ENCODE results near the gene BRAF. TPM values are rescaled to one million over a fixed set of nuclear protein-coding genes. Genes with fewer than 3 reads are reported as not detected.
A peak's percentile ranks its signal among the peaks of the same experiment; 100 is the strongest.

Gene BRAF
- total RNA-seq, 1 donor from 2014 or later: 19.8 TPM

DNA sequence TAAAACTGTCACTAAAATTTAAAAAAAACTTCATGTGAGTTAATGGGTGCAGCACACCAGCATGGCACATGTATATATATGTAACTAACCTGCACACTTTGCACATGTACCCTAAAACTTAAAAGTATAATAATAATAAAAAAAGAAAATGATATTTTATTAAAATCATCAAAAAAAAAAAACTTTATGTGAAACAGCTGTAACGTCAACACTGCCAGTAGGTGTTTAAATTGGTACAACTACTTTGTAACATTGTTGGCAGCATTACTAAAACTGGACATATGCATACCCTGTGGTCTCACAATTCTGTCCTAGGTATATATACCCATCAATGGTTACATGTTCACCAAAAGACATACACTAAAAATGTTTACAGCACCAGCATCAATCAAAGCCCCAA lies 146.2 kb downstream of the BRAF start:
- Mint-ChIP-seq H3K9me3 (ENCODE audit: low read depth) (no peaks in the 10 kb centered on the region), H3K27me3 (ENCODE audit: low read depth) (no peaks in the 10 kb centered on the region), H3K4me1 (ENCODE audit: low read depth) (peaks cover 3% of the 10 kb centered on the region), H3K27ac (ENCODE audit: unreplicated experiment) (no peak overlapping the region), H3K4me3 (ENCODE audit: unreplicated experiment) (no peak overlapping the region), H3K36me3 (ENCODE audit: low read depth) (peaks cover 11% of the 10 kb centered on the region)
- TF ChIP-seq, protein P1, sequence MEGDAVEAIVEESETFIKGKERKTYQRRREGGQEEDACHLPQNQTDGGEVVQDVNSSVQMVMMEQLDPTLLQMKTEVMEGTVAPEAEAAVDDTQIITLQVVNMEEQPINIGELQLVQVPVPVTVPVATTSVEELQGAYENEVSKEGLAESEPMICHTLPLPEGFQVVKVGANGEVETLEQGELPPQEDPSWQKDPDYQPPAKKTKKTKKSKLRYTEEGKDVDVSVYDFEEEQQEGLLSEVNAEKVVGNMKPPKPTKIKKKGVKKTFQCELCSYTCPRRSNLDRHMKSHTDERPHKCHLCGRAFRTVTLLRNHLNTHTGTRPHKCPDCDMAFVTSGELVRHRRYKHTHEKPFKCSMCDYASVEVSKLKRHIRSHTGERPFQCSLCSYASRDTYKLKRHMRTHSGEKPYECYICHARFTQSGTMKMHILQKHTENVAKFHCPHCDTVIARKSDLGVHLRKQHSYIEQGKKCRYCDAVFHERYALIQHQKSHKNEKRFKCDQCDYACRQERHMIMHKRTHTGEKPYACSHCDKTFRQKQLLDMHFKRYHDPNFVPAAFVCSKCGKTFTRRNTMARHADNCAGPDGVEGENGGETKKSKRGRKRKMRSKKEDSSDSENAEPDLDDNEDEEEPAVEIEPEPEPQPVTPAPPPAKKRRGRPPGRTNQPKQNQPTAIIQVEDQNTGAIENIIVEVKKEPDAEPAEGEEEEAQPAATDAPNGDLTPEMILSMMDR (IDR thresholded peaks at IDR 0.05): no peak
- DNase-seq (ENCODE audit: low spot score): no peak

DNA sequence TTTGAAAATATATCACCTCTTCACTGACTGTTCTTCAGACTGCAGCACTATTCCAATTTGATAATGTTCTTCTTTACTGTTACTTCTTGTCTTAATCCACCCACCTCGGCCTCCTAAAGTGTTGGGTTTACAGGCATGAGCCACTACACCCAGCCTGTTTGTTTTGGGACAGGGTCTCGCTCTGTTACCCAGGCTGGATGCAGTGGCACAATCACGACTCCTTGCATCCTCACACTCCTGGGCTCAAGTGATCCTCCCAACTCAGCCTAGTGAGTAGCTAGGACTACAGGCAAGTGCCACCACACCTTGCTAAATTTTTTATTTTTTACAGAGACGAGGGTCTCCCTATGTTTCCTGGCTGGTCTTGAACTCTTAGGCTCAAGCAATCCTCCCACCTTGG lies 150.4 kb downstream of the BRAF start:
- Mint-ChIP-seq H3K27me3 (ENCODE audit: low read depth) (no peaks in the 10 kb centered on the region), H3K4me1 (ENCODE audit: low read depth) (peaks cover 20% of the 10 kb centered on the region), H3K36me3 (ENCODE audit: low read depth) (peaks cover 9% of the 10 kb centered on the region), H3K4me3 (ENCODE audit: unreplicated experiment) (no peak overlapping the region), H3K27ac (ENCODE audit: unreplicated experiment) (no peak overlapping the region), H3K9me3 (ENCODE audit: low read depth) (no peaks in the 10 kb centered on the region)
- no peak for DNase-seq (ENCODE audit: low spot score)
- TF ChIP-seq, protein P1 (IDR thresholded peaks at IDR 0.05): no peak

- H3K36me3 Mint-ChIP-seq (ENCODE audit: low read depth): peaks cover 8% of the 10 kb centered on the region
- H3K27ac Mint-ChIP-seq (ENCODE audit: unreplicated experiment): peak overlapping the region; percentile 24
- DNase-seq (ENCODE audit: low spot score): no peak
- no peak overlapping the region for H3K4me3 Mint-ChIP-seq (ENCODE audit: unreplicated experiment)
- H3K4me1 Mint-ChIP-seq (ENCODE audit: low read depth): peaks cover 20% of the 10 kb centered on the region
- TF ChIP-seq, protein P1 (IDR thresholded peaks at IDR 0.05): no peak
- no peaks in the 10 kb centered on the region for H3K9me3 Mint-ChIP-seq (ENCODE audit: low read depth)
- H3K27me3 Mint-ChIP-seq (ENCODE audit: low read depth): no peaks in the 10 kb centered on the region
Measured at GRCh38 chr7:140773104-140773503, 151.6 kb downstream of the BRAF start.

GRCh38 chr7:140771826-140772225 lies 152.9 kb downstream of the BRAF start:
- Mint-ChIP-seq H3K27ac (ENCODE audit: unreplicated experiment) (no peak overlapping the region), H3K27me3 (ENCODE audit: low read depth) (no peaks in the 10 kb centered on the region), H3K36me3 (ENCODE audit: low read depth) (peaks cover 10% of the 10 kb centered on the region), H3K4me1 (ENCODE audit: low read depth) (peaks cover 20% of the 10 kb centered on the region), H3K9me3 (ENCODE audit: low read depth) (no peaks in the 10 kb centered on the region), H3K4me3 (ENCODE audit: unreplicated experiment) (no peak overlapping the region)
- TF ChIP-seq, protein P1 (IDR thresholded peaks at IDR 0.05): no peak
- DNase-seq (ENCODE audit: low spot score): no peak

DNA sequence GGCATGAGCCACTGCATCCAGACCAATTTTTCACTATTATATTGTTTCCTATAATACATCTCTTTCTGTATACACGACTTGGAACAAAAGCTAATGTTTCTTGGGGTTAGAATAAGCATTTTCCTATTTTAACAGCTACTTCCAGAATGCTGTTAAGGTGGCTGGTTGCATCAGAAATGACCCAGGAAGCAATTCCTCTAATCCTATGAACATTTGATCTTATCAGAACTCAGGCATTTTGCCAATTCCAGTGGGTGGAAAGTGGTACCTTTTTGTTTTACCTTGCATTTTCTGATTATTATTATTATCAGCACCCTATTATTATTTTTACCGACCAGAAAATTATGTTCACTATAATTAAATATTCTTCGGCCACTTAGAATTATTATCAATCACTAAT lies 154.9 kb downstream of the BRAF start:
- peaks cover 20% of the 10 kb centered on the region for H3K4me1 Mint-ChIP-seq (ENCODE audit: low read depth)
- no peaks in the 10 kb centered on the region for H3K27me3 Mint-ChIP-seq (ENCODE audit: low read depth)
- no peak overlapping the region for H3K4me3 Mint-ChIP-seq (ENCODE audit: unreplicated experiment)
- peaks cover 10% of the 10 kb centered on the region for H3K36me3 Mint-ChIP-seq (ENCODE audit: low read depth)
- no peak overlapping the region for H3K27ac Mint-ChIP-seq (ENCODE audit: unreplicated experiment)
- TF ChIP-seq, protein P1 (IDR thresholded peaks at IDR 0.05): no peak
- no peak for DNase-seq (ENCODE audit: low spot score)
- H3K9me3 Mint-ChIP-seq (ENCODE audit: low read depth): no peaks in the 10 kb centered on the region
